Body of pancreas (tissue), 4 donors: Measurements from ENCODE around the gene FBN1. TPM values are rescaled to one million over a fixed set of nuclear protein-coding genes. Genes with fewer than 3 reads are reported as not detected.

Source experiments
- ATAC-seq: fragments of 150-250 bp; one replicate; pipeline ENCODE4 v1.9.1; 2016
- DNase-seq, 4 donors: peaks; one replicate each; pipeline ENCODE4 v3.0.0-alpha.2; 2019
- H3K27ac ChIP-seq, 4 donors: fragments of 200-600 bp; sonication (generic); 1 replicate in 3 of 4; 2 replicates in 1 of 4; pipeline versions ENCODE4 v1.5.1 to v1.6.1; 2016 to 2019; ENCODE audit warnings: mild to moderate bottlenecking in 1 of 4, mixed read lengths in 1 of 4, moderate library complexity in 1 of 4
- H3K27me3 ChIP-seq, 2 donors: fragments of 200-600 bp; sonication (generic); one replicate each; pipeline ENCODE4 v1.6.0; 2016; ENCODE audit warnings: mild to moderate bottlenecking in 1 of 2
- H3K36me3 ChIP-seq, 2 donors: fragments of 200-600 bp; sonication (generic); replicated peaks in 1 of 2; 2 replicates each; pipeline ENCODE4 v1.5.1; 2016; ENCODE audit warnings: low read depth in 2 of 2; ENCODE audit not compliant: insufficient read depth in 1 of 2
- H3K4me1 ChIP-seq: fragments of 200-600 bp; sonication (generic); one replicate; pipeline ENCODE4 v1.6.0; 2016
- H3K4me3 ChIP-seq, 2 donors: fragments of 200-600 bp; sonication (generic); 1 replicate in 1 of 2; 2 replicates in 1 of 2; pipeline ENCODE4 v1.5.1; 2016 to 2019
- H3K9me3 ChIP-seq, 3 donors: fragments of 200-600 bp; sonication (generic); 1 replicate in 2 of 3; 2 replicates in 1 of 3; pipeline ENCODE4 v1.5.1; 2016
- POLR2A ChIP-seq, 3 donors: fragments of 450-650 bp; IDR thresholded peaks; one replicate each; pipeline ENCODE4 v1.6.1; 2016; ENCODE audit warnings: antibody characterized with exemption in 3 of 3, mild to moderate bottlenecking in 2 of 3
- WGBS, 2 donors: methylation state at CpG; one replicate each; pipeline ENCODE4 v1.1.5; 2017; 5-methylcytosine and 5-hydroxymethylcytosine counted together
- intact Hi-C: fragments of 100-400 bp; cut with DNase I; formaldehyde crosslinking; loops from one replicate; pipeline ENCODE4 v1.15.1; 2023
- total RNA-seq, 2 donors: library from RNA; depleted of rRNA; stranded (reverse); fragments of >200 nt; gene quantifications; one replicate each; pipeline ENCODE4 v1.1.0, GENCODE V29; 2016
- TF ChIP-seq, protein P1 (sequence below), 7 experiments: fragments of 450-650 bp in 4 of 7; fragments of 200-600 bp in 3 of 7; sonication (generic) in 3 of 7; IDR thresholded peaks; one replicate each; pipeline ENCODE4 v1.5.1; 2016 to 2019; ENCODE audit warnings: antibody characterized with exemption in 7 of 7

The FBN1 gene
- total RNA-seq, 2 donors from 2014 or later: 12.7 to 51.1 TPM

DNA sequence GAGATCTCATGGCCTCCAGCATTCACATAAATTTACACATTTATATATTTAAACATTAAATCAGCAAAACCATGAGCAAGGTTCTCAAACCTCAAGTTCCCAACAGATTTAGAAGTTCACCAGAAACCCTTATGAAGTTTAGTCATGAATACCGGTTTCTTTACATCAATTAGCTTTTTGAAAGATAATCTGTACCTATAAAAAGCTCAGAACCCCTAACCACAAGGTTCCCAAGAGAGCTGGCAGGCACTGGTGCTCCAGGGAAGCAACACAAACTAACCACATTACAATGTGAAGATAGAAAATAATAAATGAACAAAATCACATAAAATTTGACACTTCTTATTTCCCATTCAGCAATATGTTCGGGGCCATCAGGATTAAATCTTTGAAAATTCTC is 150.9 kb downstream of the FBN1 start:
- no peaks in the 10 kb centered on the region for H3K4me1 ChIP-seq
- WGBS, 2 donors: 85 to 89% methylated on average over 2 of the region's 2 CpGs
- no peaks in the 10 kb centered on the region for H3K9me3 ChIP-seq
- no peak for ATAC-seq
- intact Hi-C loops: no loop called here
- TF ChIP-seq, protein P1, sequence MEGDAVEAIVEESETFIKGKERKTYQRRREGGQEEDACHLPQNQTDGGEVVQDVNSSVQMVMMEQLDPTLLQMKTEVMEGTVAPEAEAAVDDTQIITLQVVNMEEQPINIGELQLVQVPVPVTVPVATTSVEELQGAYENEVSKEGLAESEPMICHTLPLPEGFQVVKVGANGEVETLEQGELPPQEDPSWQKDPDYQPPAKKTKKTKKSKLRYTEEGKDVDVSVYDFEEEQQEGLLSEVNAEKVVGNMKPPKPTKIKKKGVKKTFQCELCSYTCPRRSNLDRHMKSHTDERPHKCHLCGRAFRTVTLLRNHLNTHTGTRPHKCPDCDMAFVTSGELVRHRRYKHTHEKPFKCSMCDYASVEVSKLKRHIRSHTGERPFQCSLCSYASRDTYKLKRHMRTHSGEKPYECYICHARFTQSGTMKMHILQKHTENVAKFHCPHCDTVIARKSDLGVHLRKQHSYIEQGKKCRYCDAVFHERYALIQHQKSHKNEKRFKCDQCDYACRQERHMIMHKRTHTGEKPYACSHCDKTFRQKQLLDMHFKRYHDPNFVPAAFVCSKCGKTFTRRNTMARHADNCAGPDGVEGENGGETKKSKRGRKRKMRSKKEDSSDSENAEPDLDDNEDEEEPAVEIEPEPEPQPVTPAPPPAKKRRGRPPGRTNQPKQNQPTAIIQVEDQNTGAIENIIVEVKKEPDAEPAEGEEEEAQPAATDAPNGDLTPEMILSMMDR (IDR thresholded peaks at IDR 0.05): no peak
- TF ChIP-seq POLR2A (IDR thresholded peaks at IDR 0.05): no peak
- no peaks in the 10 kb centered on the region for H3K27me3 ChIP-seq
- H3K4me3 ChIP-seq: no peak overlapping the region
- DNase-seq: no peak
- no peaks in the 10 kb centered on the region for H3K36me3 ChIP-seq
- H3K27ac ChIP-seq: no peak overlapping the region

DNA sequence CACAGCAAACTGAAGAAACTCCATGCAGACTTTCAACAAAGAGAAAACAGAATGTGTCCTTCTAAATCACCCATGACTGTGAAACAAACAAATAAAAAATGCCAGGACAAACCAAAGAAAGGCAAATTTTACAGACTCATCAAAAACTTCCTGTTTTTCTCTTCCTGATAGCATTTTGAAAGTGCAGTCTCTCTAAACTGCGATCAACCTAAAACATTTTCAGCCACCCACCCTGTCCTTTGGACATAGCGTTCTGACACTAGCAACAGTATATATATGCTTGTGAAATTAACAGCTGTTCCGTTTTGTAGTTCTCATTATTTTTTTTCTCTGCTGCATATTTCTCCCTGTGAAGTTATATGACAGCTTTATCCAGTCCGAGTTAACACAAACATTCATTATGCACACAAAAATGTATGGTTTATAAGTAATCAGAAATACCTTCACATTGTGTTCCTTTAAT is 151.7 kb downstream of the FBN1 start:
- no peak overlapping the region for H3K4me3 ChIP-seq
- no peak for ATAC-seq
- intact Hi-C loops: no loop called here
- H3K4me1 ChIP-seq: no peaks in the 10 kb centered on the region
- no peak overlapping the region for H3K27ac ChIP-seq
- H3K36me3 ChIP-seq: no peaks in the 10 kb centered on the region
- no peaks in the 10 kb centered on the region for H3K27me3 ChIP-seq
- 59 to 71% methylated on average over 4 of the region's 4 CpGs for WGBS, 2 donors
- DNase-seq: no peak
- H3K9me3 ChIP-seq: no peaks in the 10 kb centered on the region
- TF ChIP-seq, protein P1 (IDR thresholded peaks at IDR 0.05): no peak
- no peak for TF ChIP-seq POLR2A (IDR thresholded peaks at IDR 0.05)

GRCh38 chr15:48493084-48493762 is 152.3 kb downstream of the FBN1 start:
- WGBS, 2 donors: 72 to 82% methylated on average over 1 of the region's 1 CpG
- no peaks in the 10 kb centered on the region for H3K27me3 ChIP-seq
- ATAC-seq (peak; percentile 48), DNase-seq (peak in 1 of 4 donors; percentile 12)
- no peaks in the 10 kb centered on the region for H3K36me3 ChIP-seq
- H3K9me3 ChIP-seq: no peaks in the 10 kb centered on the region
- intact Hi-C loops: no loop called here
- no peak for TF ChIP-seq POLR2A (IDR thresholded peaks at IDR 0.05)
- TF ChIP-seq, protein P1 (IDR thresholded peaks at IDR 0.05): no peak
- no peaks in the 10 kb centered on the region for H3K4me1 ChIP-seq
- no peak overlapping the region for H3K27ac ChIP-seq
- no peak overlapping the region for H3K4me3 ChIP-seq

- intact Hi-C loops: no loop called here
- no peak overlapping the region for H3K4me3 ChIP-seq
- H3K27ac ChIP-seq: no peak overlapping the region
- DNase-seq (no peak), ATAC-seq (no peak)
- H3K27me3 ChIP-seq: no peaks in the 10 kb centered on the region
- H3K36me3 ChIP-seq: no peaks in the 10 kb centered on the region
- H3K9me3 ChIP-seq: no peaks in the 10 kb centered on the region
- no peaks in the 10 kb centered on the region for H3K4me1 ChIP-seq
- 70 to 90% methylated on average over 2 of the region's 2 CpGs for WGBS, 2 donors
- TF ChIP-seq, protein P1 (IDR thresholded peaks at IDR 0.05): no peak
- TF ChIP-seq POLR2A (IDR thresholded peaks at IDR 0.05): no peak
Observed at GRCh38 chr15:48486228-48486627, 159.3 kb downstream of the FBN1 start.

DNA sequence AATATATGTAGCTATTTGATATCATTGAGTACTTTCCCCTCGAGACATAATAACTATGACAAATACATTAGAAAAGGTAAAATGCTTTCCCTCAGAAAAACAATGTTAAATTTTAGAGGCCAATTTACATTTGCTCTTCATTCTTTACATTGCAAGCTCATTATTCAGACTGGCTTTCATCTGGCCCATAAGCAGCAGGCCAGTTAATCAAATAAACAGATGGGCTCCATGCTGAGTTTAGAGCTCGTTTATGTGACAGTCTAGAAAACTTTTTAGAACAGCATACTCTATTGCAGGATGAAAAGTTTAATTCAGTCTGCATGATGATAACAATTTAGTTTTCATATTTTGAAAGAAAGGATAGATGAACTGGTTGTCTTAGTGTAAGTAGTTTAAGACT is 163.7 kb downstream of the FBN1 start:
- Histone ChIP-seq H3K4me1 (no peaks in the 10 kb centered on the region), H3K9me3 (no peaks in the 10 kb centered on the region), H3K36me3 (no peaks in the 10 kb centered on the region), H3K27me3 (no peaks in the 10 kb centered on the region), H3K4me3 (no peak overlapping the region), H3K27ac (no peak overlapping the region)
- WGBS, 2 donors: 65 to 74% methylated on average over 2 of the region's 2 CpGs
- no peak for ATAC-seq
- DNase-seq: no peak
- TF ChIP-seq, protein P1 (IDR thresholded peaks at IDR 0.05): no peak
- TF ChIP-seq POLR2A (IDR thresholded peaks at IDR 0.05): no peak
- intact Hi-C loops: no loop called here
